SK-N-SH treated with all-trans-retinoic acid at 6 μM for 48 hours (cell line): ENCODE data around the gene ATG2A.
A peak's percentile ranks its signal among the peaks of the same experiment; 100 is the strongest.

Source experiments
- ATAC-seq: fragments of 200-7000 bp; cut with Tn5 transposase; 3 replicates; pipeline ENCODE4 v1.9.1; 2020; ENCODE audit warnings: mild to moderate bottlenecking, moderate library complexity
- ARNTL ChIP-seq: fragments of 450-650 bp; formaldehyde crosslinking; IDR thresholded peaks from 2 replicates; pipeline ENCODE4 v1.5.0; 2020; ENCODE audit warnings: low read depth, mild to moderate bottlenecking, moderate library complexity, borderline replicate concordance
- BACH2 ChIP-seq: fragments of 250-450 bp; sonication (Bioruptor Pico); IDR thresholded peaks from 2 replicates; pipeline ENCODE4 v1.9.0; 2021; ENCODE audit warnings: mild to moderate bottlenecking, borderline replicate concordance
- CSDC2 ChIP-seq: fragments of 250-450 bp; sonication (Bioruptor Pico); IDR thresholded peaks from 2 replicates; pipeline ENCODE4 v1.5.0; 2020; ENCODE audit warnings: mild to moderate bottlenecking, moderate library complexity
- ISL1 ChIP-seq: fragments of 250-450 bp; sonication (Bioruptor Pico); IDR thresholded peaks from 2 replicates; pipeline ENCODE4 v2.1.2; 2022; ENCODE audit warnings: mild to moderate bottlenecking, moderate library complexity
- OSR1 ChIP-seq: fragments of 250-450 bp; sonication (Bioruptor Pico); IDR thresholded peaks from 2 replicates; pipeline ENCODE4 v1.8.0; 2022; ENCODE audit warnings: moderate library complexity, mild to moderate bottlenecking, inconsistent platforms
- PPARA ChIP-seq: fragments of 250-450 bp; sonication (Bioruptor Pico); IDR thresholded peaks from 2 replicates; pipeline ENCODE4 v1.5.0; 2020; ENCODE audit warnings: mild to moderate bottlenecking, borderline replicate concordance
- RARB ChIP-seq: fragments of 250-450 bp; sonication (Bioruptor Pico); IDR thresholded peaks from 2 replicates; pipeline ENCODE4 v1.8.0; 2021; ENCODE audit warnings: mild to moderate bottlenecking, moderate library complexity
- TCF4 ChIP-seq: fragments of 250-450 bp; sonication (Bioruptor Pico); IDR thresholded peaks from 2 replicates; pipeline ENCODE4 v1.8.0; 2021; ENCODE audit warnings: mild to moderate bottlenecking, moderate library complexity, borderline replicate concordance
- ZC3H10 ChIP-seq: fragments of 250-450 bp; sonication (Bioruptor Pico); IDR thresholded peaks from 2 replicates; pipeline ENCODE4 v1.5.1; 2021; ENCODE audit warnings: mild to moderate bottlenecking, moderate library complexity
- ZFP3 ChIP-seq: fragments of 250-450 bp; sonication (Bioruptor Pico); IDR thresholded peaks from 2 replicates; pipeline ENCODE4 v1.5.0; 2020; ENCODE audit warnings: mild to moderate bottlenecking, moderate library complexity
- ZFP30 ChIP-seq: fragments of 450-650 bp; formaldehyde crosslinking; IDR thresholded peaks from 2 replicates; pipeline ENCODE4 v1.5.0; 2022; ENCODE audit warnings: mild to moderate bottlenecking, moderate library complexity
- ZNF565 ChIP-seq: fragments of 450-650 bp; formaldehyde crosslinking; conservative IDR thresholded peaks from 2 replicates; pipeline ENCODE4 v1.5.0; 2020; ENCODE audit warnings: low read depth, mild to moderate bottlenecking, moderate library complexity
- ZNF70 ChIP-seq: fragments of 450-650 bp; formaldehyde crosslinking; IDR thresholded peaks from 2 replicates; pipeline ENCODE4 v1.5.0; 2020; ENCODE audit warnings: mild to moderate bottlenecking, moderate library complexity
- TF ChIP-seq, protein P1 (sequence below): fragments of 250-450 bp; sonication (Bioruptor Pico); IDR thresholded peaks from 2 replicates; pipeline ENCODE4 v1.8.0; 2020; ENCODE audit warnings: mild to moderate bottlenecking, moderate library complexity, borderline replicate concordance
- TF ChIP-seq, protein P2 (sequence below): fragments of 250-450 bp; sonication (Bioruptor Pico); IDR thresholded peaks from 2 replicates; pipeline ENCODE4 v1.5.1; 2020; ENCODE audit warnings: low read depth, mild to moderate bottlenecking, moderate library complexity
- TF ChIP-seq, protein P3 (sequence below): fragments of 250-450 bp; sonication (Bioruptor Pico); IDR thresholded peaks from 2 replicates; pipeline ENCODE4 v1.5.1; 2021; ENCODE audit warnings: mild to moderate bottlenecking, moderate library complexity

Gene ATG2A

DNA sequence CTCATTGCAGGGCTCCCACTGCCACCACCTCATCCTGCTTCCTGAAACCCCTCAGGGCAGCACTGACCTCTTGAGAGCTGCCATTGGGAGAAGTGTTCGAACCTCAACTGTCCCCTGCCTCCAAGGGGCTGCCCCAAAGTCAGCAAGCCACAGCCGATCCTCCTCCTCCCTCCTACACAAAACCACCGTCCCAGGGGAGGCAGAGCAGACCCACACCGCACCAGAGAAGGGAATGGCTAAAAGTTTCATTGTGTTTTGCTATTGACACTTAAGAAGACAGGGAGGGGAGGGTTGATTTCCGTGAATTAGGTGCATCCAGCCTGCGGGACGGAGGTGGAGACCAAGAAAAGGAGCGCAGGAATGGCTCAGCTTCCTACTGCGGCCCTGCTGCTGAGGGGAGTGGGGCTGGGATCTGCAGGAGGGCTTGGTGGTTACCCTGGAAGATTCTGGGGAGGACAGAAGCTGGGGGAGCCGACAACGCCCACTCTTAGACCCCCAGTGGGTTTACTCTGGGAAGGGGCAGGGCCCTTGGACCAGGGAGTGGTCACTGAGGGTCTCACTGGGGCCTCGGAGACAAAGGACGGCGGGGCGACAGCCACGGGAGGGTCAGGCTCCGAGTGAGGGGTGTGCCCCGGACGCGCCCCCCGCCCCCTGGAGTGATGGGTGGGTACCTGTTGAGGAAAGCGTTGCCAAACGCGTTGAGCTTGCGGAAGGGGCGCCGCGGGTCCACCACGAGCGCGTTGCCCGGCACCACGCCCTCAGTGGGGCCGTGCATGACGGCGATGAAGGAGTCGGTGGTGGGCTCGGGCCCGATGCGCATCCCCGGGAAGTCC, 39.4 kb downstream of the ATG2A start:
- ATAC-seq = peak; percentile 23

DNA sequence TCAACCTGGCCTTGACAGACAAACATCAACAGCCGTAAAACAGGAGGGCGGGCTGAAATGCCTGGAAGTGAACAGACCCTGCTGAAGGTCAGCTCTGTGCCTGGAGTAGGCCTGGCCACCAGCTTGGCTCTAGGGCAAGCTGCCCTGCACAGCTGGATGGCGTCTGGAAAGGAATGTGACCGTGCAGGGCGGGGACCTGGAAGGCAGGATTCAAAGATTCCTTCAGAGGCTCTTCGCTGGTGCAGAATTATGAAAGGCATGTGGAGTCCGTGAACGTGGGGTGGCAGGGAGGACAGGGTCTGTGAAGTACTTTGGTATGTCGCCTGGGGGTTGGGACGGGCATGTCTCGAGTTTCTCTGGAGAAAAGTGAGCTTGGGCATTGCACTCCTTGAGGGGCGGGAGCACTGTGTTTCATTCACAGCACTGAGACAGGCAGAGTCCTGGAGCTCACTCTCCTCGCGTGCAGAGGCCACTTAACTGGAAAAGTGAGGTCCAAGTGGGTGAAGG, 40.1 kb downstream of the ATG2A start:
- peak; percentile 54 for ATAC-seq
- no peak for TF ChIP-seq ZFP3 (CRISPR knock-in tag)
- TF ChIP-seq ZNF70 (CRISPR knock-in tag) = no peak

More for the DNA sequence above, 39.4 kb downstream of the ATG2A start:
- TF ChIP-seq, protein P1, sequence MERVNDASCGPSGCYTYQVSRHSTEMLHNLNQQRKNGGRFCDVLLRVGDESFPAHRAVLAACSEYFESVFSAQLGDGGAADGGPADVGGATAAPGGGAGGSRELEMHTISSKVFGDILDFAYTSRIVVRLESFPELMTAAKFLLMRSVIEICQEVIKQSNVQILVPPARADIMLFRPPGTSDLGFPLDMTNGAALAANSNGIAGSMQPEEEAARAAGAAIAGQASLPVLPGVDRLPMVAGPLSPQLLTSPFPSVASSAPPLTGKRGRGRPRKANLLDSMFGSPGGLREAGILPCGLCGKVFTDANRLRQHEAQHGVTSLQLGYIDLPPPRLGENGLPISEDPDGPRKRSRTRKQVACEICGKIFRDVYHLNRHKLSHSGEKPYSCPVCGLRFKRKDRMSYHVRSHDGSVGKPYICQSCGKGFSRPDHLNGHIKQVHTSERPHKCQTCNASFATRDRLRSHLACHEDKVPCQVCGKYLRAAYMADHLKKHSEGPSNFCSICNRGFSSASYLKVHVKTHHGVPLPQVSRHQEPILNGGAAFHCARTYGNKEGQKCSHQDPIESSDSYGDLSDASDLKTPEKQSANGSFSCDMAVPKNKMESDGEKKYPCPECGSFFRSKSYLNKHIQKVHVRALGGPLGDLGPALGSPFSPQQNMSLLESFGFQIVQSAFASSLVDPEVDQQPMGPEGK (CRISPR knock-in tag) = no peak
- TF ChIP-seq ZFP3 (CRISPR knock-in tag) = peak; percentile 83
- no peak for TF ChIP-seq RARB
- TF ChIP-seq, all 23 proteins: peak for 1

DNA sequence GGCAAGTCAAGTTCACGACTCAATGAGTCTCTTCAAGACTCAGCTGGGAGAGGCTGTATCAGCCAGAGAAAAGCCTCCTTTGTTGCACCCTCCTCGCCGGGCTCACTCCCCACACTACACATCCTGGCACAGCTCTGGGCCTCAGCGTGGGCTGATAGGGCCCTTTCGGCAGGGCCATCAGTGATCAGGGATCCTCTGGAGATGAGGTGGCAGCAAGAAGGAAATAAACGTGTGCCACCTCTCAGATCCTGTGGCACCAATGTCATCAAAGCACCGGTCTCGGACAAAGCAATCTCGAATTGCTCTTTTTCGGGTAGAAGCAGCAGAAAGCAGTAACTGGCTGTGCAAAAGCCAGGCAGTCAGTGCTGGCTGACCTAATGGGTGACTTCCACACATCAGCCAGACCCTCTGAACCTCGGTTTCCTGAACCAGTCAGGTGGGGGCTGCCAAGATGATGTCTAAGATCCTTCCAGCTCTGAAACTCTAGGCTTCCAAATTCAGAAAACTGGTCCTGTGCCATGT, 40.7 kb downstream of the ATG2A start:
- TF ChIP-seq ARNTL (CRISPR knock-in tag) = no peak
- TF ChIP-seq, protein P2, sequence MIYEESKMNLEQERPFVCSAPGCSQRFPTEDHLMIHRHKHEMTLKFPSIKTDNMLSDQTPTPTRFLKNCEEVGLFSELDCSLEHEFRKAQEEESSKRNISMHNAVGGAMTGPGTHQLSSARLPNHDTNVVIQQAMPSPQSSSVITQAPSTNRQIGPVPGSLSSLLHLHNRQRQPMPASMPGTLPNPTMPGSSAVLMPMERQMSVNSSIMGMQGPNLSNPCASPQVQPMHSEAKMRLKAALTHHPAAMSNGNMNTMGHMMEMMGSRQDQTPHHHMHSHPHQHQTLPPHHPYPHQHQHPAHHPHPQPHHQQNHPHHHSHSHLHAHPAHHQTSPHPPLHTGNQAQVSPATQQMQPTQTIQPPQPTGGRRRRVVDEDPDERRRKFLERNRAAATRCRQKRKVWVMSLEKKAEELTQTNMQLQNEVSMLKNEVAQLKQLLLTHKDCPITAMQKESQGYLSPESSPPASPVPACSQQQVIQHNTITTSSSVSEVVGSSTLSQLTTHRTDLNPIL (CRISPR knock-in tag) = no peak
- no peak for TF ChIP-seq TCF4 (CRISPR knock-in tag)
- TF ChIP-seq BACH2 (CRISPR knock-in tag) = no peak
- TF ChIP-seq ZNF70 (CRISPR knock-in tag) = no peak
- TF ChIP-seq ISL1 (CRISPR knock-in tag) = no peak
- no peak for TF ChIP-seq RARB
- TF ChIP-seq CSDC2 (CRISPR knock-in tag) = no peak
- no peak for TF ChIP-seq PPARA (CRISPR knock-in tag)
- no peak for TF ChIP-seq ZC3H10 (CRISPR knock-in tag)
- no peak for TF ChIP-seq OSR1 (CRISPR knock-in tag)
- no peak for TF ChIP-seq ZNF565
- no peak for ATAC-seq

DNA sequence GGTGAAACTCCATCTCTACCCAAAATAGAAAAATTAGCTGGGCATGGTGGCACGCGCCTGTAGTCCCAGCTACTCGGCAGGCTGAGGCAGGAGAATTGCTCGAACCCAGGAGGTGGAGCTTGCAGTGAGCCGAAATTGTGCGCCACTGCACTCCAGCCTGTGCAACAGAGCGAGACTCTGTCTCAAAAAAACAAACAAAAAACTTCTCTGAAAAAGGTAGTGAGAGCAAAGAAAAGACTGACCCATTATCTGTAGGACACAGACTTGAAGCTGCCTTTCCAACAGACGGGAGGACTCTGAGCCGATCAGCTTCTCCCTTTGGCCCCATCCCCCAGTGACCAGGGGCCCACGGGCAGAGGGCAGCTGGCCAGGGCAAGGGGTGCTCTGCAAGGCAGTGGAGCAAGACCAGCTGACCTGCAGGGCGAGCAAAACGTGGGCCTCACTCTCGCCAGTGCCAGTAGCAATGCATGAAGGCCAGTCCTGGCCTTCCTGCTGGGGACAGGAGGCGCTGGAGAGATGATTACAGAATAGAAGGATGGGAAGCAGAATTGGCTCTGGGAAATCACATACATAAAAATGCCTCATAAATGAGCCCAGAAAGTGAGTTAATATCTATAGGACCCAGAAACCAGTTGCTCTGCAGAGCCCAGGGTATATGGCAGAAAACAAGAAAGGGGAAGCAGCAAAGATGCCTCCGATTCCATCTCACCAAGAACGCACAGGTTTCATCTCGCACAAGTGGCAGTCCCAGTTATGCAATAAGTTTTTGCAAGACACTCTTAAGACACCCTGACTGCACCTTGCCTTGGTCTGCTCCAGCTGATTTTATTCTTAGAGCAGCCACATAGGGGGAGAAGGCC, 41.4 kb downstream of the ATG2A start:
- TF ChIP-seq ARNTL (CRISPR knock-in tag) = no peak
- TF ChIP-seq ZFP3 (CRISPR knock-in tag) = no peak
- no peak for TF ChIP-seq TCF4 (CRISPR knock-in tag)
- TF ChIP-seq ZFP30 (CRISPR knock-in tag) = no peak
- ATAC-seq = no peak

DNA sequence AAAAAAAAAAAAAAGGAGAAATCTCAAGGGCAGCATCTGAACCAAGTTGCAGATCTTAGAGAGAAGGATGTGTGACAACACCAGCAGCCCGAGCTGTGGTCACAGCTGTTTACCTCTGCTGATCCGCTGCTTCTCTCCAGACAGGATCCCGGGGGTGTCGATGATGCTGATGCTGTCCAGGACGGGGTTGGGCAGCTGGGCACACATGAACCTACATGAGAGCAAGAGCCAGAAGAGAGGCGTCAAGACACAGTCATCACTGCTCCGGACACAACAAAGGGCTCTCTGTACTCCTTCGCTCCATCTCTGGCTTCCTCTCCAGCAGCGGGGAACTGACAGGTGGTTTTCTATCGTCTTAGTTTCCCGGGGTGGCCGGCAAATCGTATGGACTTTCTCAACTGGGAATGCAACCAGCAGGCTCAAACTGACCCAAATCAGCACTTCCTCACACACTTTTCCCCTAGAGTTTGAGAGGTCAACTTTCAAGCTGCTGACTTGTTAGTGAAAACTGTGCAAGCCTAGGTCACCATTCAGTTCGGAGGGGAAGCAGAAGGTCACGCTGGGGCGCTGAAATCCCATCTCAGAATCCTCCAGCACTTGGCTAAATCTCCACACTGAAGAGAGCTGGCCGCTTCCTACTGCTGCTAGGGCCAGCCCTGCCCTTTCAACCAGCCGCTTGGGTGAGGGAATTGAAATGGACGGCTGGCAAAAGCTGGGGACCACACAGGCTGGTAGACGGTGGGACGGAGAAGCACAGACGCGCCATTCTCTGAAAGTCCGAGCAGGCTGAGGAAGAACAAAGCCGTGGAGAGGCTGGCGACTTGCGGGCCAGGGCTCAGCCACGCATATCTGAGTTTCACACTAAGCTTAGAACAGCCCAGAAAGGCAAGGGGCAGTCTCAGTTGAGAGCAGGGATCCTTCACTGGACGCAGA, 42.4 kb downstream of the ATG2A start:
- TF ChIP-seq BACH2 (CRISPR knock-in tag) (no peak), ARNTL (CRISPR knock-in tag) (no peak), CSDC2 (CRISPR knock-in tag) (no peak), ZNF565 (no peak), ISL1 (CRISPR knock-in tag) (no peak), ZNF70 (CRISPR knock-in tag) (no peak)
- TF ChIP-seq, protein P3, sequence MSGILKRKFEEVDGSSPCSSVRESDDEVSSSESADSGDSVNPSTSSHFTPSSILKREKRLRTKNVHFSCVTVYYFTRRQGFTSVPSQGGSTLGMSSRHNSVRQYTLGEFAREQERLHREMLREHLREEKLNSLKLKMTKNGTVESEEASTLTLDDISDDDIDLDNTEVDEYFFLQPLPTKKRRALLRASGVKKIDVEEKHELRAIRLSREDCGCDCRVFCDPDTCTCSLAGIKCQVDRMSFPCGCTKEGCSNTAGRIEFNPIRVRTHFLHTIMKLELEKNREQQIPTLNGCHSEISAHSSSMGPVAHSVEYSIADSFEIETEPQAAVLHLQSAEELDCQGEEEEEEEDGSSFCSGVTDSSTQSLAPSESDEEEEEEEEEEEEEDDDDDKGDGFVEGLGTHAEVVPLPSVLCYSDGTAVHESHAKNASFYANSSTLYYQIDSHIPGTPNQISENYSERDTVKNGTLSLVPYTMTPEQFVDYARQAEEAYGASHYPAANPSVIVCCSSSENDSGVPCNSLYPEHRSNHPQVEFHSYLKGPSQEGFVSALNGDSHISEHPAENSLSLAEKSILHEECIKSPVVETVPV (CRISPR knock-in tag) = no peak
- ATAC-seq = no peak
